ENCODE results near the gene DDX51.
A peak's percentile ranks its signal among the peaks of the same experiment; 100 is the strongest.

The DDX51 gene

DNA sequence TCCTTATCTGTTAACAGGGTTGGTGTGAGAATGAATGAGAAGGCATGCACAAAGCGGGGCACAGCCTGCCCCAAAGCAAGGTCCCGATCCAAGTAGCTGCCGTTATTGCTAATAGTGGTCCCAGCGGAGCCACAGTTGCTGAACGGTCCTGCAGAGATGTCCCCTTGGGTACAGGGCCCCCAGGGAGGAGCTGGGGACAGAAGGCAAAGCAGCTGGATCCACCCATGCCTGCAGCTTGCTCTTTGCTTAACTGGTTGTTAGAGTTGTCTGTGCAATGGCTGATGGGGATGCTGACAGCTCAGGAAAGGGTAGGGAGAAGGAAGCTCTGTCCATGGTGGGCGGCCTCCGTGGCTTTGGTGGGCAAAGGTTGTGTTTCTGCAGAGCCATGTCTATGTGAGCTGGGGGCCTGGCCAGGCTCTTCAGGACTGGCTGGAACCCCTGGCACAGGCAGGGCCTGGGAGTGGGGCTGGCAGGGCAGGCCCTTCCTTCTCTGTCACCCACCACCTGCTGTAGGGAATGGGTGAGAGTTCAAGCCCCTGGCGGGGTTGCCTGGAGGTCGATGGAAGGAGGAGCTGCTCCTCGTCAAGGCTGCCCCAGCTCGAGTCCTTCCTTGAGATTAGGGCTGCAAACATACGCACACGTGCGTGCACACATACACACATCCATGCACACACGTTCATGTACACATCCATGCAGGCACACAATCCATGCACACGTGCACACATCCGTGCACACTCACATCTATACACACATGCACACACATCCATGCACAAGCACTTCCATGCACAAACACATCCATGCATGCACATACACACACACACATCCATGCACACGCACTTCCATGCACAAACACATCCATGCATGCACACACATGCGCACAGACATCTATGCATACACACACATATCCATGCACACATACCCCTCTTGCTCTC, 35.6 kb upstream of the DDX51 start:
- DNase-seq (ENCODE audit: low spot score) = no peak

- DNase-seq (ENCODE audit: low spot score) = peak; percentile 15
Observed at GRCh38 chr12:132178801-132179401, 34.8 kb upstream of the DDX51 start.

- no peak for DNase-seq (ENCODE audit: low spot score)
Observed at GRCh38 chr12:132178316-132178715, 34.2 kb upstream of the DDX51 start.

GRCh38 chr12:132176920-132177551, 32.9 kb upstream of the DDX51 start:
- DNase-seq (ENCODE audit: low spot score) = no peak

DNA sequence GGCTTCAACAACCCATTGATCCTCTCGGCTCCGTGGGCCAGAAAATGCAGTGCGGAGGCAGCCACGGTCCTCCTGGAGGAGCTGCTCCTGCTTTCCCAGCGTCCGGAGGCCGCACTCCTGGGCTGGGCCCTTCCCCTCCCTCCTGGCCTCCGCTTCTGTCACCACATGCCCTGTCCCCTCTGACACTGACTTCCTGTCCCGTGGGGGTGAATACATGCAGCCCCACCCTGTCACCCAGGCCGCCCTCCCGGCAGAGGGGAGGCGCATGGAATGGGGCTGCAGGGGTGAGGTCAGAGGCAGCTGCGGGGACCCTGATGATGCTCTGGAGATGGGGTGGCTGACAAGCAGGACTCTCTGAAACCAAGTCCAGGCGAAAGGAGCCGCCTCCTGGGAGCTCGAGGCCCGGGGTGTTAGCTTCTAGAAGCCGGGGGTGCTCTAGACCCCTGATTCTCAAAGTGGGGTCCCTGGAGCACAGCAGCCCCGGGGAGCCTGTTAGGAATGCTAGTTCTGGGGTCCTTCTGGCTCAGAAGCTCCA, 32.3 kb upstream of the DDX51 start:
- no peak for DNase-seq (ENCODE audit: low spot score)

- no peak for DNase-seq (ENCODE audit: low spot score)
Observed at GRCh38 chr12:132175496-132176384, 31.6 kb upstream of the DDX51 start.

DNA sequence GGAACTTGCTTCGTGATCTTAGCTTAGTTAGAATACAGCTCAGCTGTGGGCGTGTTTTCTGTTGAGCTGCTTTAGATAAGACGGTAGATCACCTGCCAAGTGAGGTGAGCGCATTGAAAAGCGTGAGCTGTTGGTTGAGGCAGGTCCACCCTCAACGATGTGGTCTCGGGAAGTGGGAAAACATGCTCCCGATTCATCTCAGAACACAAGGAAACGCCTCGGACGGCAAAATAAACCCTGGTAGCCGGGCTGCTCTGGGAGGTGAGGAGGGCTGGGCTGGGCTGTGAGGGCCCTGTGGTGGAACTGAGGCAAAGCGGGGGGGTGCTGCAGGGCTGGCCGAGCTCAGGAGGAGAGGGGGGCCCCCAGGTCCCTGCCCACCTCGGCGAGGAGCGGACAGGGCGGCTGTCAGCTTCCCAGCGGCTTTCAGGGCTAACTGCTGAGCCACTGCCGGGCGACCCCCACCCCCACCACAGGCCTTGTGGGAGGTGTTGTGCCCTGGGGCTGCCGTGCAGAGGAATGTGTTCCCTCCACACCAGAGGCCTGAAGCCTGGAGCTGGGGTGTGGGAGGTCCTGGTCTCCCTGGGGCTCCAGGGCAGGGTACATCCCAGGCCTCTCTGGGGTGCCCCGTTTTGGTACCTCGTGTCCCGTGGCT, 30.8 kb upstream of the DDX51 start:
- DNase-seq (ENCODE audit: low spot score) = no peak

GRCh38 chr12:132174015-132174838, 30.1 kb upstream of the DDX51 start:
- DNase-seq (ENCODE audit: low spot score) = no peak

- no peak for DNase-seq (ENCODE audit: low spot score)
Observed at GRCh38 chr12:132173135-132174014, 29.3 kb upstream of the DDX51 start.

GRCh38 chr12:132172619-132173018, 28.5 kb upstream of the DDX51 start:
- no peak for DNase-seq (ENCODE audit: low spot score)

- no peak for DNase-seq (ENCODE audit: low spot score)
Observed at GRCh38 chr12:132171968-132172521, 27.9 kb upstream of the DDX51 start.

DNA sequence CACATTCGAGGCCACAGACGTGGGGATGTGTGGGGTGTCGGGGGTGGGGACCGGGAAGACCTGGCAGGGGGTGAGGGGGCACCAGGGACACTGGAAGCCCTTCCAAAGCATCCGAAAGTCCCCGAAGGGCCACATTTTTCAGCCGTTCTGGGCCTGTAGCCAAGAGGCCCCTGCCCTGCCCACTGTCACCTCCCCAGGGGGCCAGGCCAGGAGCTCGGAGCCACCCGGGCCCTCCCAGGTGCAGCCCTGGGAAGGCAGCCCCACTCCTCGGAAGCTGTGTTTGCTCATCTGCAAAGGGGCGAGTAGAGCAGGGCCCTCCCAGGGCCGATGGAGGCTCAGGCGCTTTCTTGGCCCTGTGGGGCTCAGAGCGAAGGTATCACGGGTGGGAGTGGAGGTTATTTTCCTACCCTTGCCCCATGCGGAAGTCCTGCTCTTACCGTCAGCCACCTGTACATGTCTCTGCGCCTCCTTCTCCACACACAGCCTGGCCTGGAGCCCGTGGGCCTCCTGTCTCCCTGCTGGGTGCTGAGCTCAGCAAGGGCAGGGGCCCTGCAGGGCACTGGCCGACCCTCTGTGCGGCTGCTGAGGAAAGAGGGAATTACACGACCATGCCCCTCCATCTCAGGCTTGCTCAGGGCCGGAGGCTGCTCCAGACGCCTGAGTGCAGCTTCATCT, 27.3 kb upstream of the DDX51 start:
- no peak for DNase-seq (ENCODE audit: low spot score)

GRCh38 chr12:132170637-132171292, 26.6 kb upstream of the DDX51 start:
- DNase-seq (ENCODE audit: low spot score) = no peak

DNA sequence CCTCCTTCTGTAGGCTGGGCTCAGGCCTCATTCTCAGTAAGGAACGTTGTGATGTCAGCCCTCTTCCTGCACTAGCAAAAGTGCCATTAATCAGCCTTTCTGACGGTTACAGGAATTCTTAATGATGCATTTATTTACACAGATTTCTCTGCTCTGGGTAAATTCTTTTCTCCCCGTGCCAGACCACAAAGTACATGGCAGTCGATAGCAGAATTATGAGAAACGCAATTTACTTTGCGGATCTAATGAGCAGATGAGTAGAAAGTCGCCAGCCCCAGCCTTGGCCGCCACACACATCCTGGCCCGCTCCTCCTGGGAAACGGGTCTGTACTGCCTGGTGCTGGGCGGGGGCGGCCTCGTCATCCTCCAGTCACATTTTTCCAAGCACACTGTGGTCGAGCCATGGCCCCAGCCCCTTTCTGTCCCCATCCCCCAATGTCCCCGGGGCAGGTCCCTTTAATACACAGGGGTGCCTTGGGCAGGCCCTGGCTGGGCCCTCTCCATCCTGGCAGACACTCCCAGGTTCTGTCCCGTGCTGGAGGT, 26.0 kb upstream of the DDX51 start:
- DNase-seq (ENCODE audit: low spot score) = no peak

- DNase-seq (ENCODE audit: low spot score) = no peak
Observed at GRCh38 chr12:132169376-132169775, 25.3 kb upstream of the DDX51 start.

- DNase-seq (ENCODE audit: low spot score) = no peak
Observed at GRCh38 chr12:132168311-132169031, 24.4 kb upstream of the DDX51 start.

All from LoVo (cell line).